ENCODE measurements around the gene DEGS2. TPM values are rescaled to one million over a fixed set of nuclear protein-coding genes. Genes with fewer than 3 reads are reported as not detected.
A peak's percentile ranks its signal among the peaks of the same experiment; 100 is the strongest.

The DEGS2 gene
- total and polyA plus RNA-seq, 3 donors from 2014 or later, result 3.3 to 5.9 (median 3.9) TPM

- Histone ChIP-seq H3K4me1 (peaks cover 11% of the 10 kb centered on the region), H3K36me3 (ENCODE audit: low read depth, missing control alignments) (no peaks in the 10 kb centered on the region), H3K27ac (no peak overlapping the region), H3K27me3 (no peaks in the 10 kb centered on the region), H3K9me3 (no peaks in the 10 kb centered on the region), H3K4me3 (no peak overlapping the region)
- peak; percentile 62 for DNase-seq
- intact Hi-C loops (cut with DNase I; ENCODE audit: low total_unique reads), result no loop called here
- WGBS, 2 donors, result 20 to 37% methylated on average over 3 to 17 of the region's 21 CpGs
- TF ChIP-seq POLR2A (IDR thresholded peaks at IDR 0.05), result no peak
- no peak for TF ChIP-seq CTCF (IDR thresholded peaks at IDR 0.05)
Measured at GRCh38 chr14:100149851-100150611, 9.4 kb downstream of the DEGS2 start.

GRCh38 chr14:100148837-100149731 is 10.4 kb downstream of the DEGS2 start:
- intact Hi-C loops (cut with DNase I; ENCODE audit: low total_unique reads), result no loop called here
- Histone ChIP-seq H3K36me3 (ENCODE audit: low read depth, missing control alignments) (no peaks in the 10 kb centered on the region), H3K27ac (no peak overlapping the region), H3K4me3 (no peak overlapping the region), H3K4me1 (peaks cover 13% of the 10 kb centered on the region), H3K27me3 (no peaks in the 10 kb centered on the region), H3K9me3 (no peaks in the 10 kb centered on the region)
- WGBS, 2 donors, result 93 to 94% methylated on average over 33 to 56 of the region's 58 CpGs
- DNase-seq, result no peak
- TF ChIP-seq POLR2A (IDR thresholded peaks at IDR 0.05) (no peak), CTCF (IDR thresholded peaks at IDR 0.05) (no peak)

GRCh38 chr14:100147691-100148464 is 11.6 kb downstream of the DEGS2 start:
- Histone ChIP-seq H3K4me1 (peaks cover 13% of the 10 kb centered on the region), H3K4me3 (no peak overlapping the region), H3K36me3 (ENCODE audit: low read depth, missing control alignments) (no peaks in the 10 kb centered on the region), H3K27ac (no peak overlapping the region), H3K9me3 (no peaks in the 10 kb centered on the region), H3K27me3 (no peaks in the 10 kb centered on the region)
- TF ChIP-seq CTCF (IDR thresholded peaks at IDR 0.05) (no peak), POLR2A (IDR thresholded peaks at IDR 0.05) (no peak)
- intact Hi-C loops (cut with DNase I; ENCODE audit: low total_unique reads), result no loop called here
- DNase-seq, result no peak
- WGBS, 2 donors, result 73 to 85% methylated on average over 15 to 28 of the region's 28 CpGs

GRCh38 chr14:100147181-100147631 is 12.2 kb downstream of the DEGS2 start:
- H3K9me3 ChIP-seq, result no peaks in the 10 kb centered on the region
- H3K36me3 ChIP-seq (ENCODE audit: low read depth, missing control alignments), result no peaks in the 10 kb centered on the region
- DNase-seq, result no peak
- TF ChIP-seq POLR2A (IDR thresholded peaks at IDR 0.05) (no peak), CTCF (IDR thresholded peaks at IDR 0.05) (no peak)
- WGBS, 2 donors, result 80 to 84% methylated on average over 17 to 20 of the region's 20 CpGs
- no peak overlapping the region for H3K27ac ChIP-seq
- H3K4me3 ChIP-seq, result no peak overlapping the region
- H3K27me3 ChIP-seq, result no peaks in the 10 kb centered on the region
- intact Hi-C loops (cut with DNase I; ENCODE audit: low total_unique reads), result no loop called here
- peaks cover 18% of the 10 kb centered on the region for H3K4me1 ChIP-seq

Data from testis (tissue), 3 donors.